K562 (cell line): ENCODE results near the gene SYT3. TPM values are rescaled to one million over a fixed set of nuclear protein-coding genes. Genes with fewer than 3 reads are reported as not detected.

Source experiments
- BACH1 ChIP-seq: fragments of 200-800 bp; sonication (Bioruptor generic); IDR thresholded peaks from 2 replicates; pipeline ENCODE4 v1.6.1; 2016; ENCODE audit warnings: missing genetic modification characterization, missing compliant biosample characterization
- CBFB ChIP-seq: sonication (generic); formaldehyde crosslinking; IDR thresholded peaks from 2 replicates; pipeline ENCODE4 v1.4.0; 2020; ENCODE audit warnings: mild to moderate bottlenecking, missing genetic modification reagents
- GABPA ChIP-seq: fragments of 200-800 bp; sonication (Bioruptor generic); conservative IDR thresholded peaks from 2 replicates; pipeline ENCODE4 v1.6.1; 2016; ENCODE audit warnings: low read depth, missing genetic modification characterization, missing compliant biosample characterization
- HDAC2 ChIP-seq: fragments of 450-650 bp; IDR thresholded peaks from 2 replicates; pipeline ENCODE4 v1.6.1; 2016; ENCODE audit warnings: mild to moderate bottlenecking
- JUN ChIP-seq, 2 experiments: sonication (generic) in 1 of 2; formaldehyde crosslinking in 1 of 2; IDR thresholded peaks; 2 replicates each; pipeline versions ENCODE4 v1.6.1 to v1.8.0; 2012 to 2022; ENCODE audit warnings: borderline replicate concordance in 2 of 2, mild to moderate bottlenecking in 2 of 2, improper control_type of control experiment in 1 of 2, low read depth in 1 of 2, low read length in 1 of 2, missing genetic modification reagents in 1 of 2
- MIER1 ChIP-seq: fragments of 450-650 bp; IDR thresholded peaks from 2 replicates; pipeline ENCODE4 v1.6.1; 2016; ENCODE audit warnings: antibody characterized with exemption, mild to moderate bottlenecking, low read depth
- MTA2 ChIP-seq: fragments of 450-650 bp; IDR thresholded peaks from 2 replicates; pipeline ENCODE4 v1.6.1; 2016; ENCODE audit warnings: low read depth
- NCOA4 ChIP-seq: fragments of 450-650 bp; IDR thresholded peaks from 2 replicates; pipeline ENCODE4 v1.6.1; 2018; ENCODE audit warnings: mild to moderate bottlenecking; ENCODE audit not compliant: partially characterized antibody
- NR1H2 ChIP-seq: sonication (generic); formaldehyde crosslinking; IDR thresholded peaks from 2 replicates; pipeline ENCODE4 v1.4.0; 2020; ENCODE audit warnings: mild to moderate bottlenecking, missing genetic modification reagents
- PHB2 ChIP-seq: fragments of 450-650 bp; IDR thresholded peaks from 2 replicates; pipeline ENCODE4 v1.6.1; 2017; ENCODE audit warnings: low read depth
- RBM22 ChIP-seq: fragments of 200-400 bp; formaldehyde crosslinking; IDR thresholded peaks from 2 replicates; pipeline ENCODE4 v1.6.1; 2018; ENCODE audit warnings: low read length, low read depth; ENCODE audit not compliant: poor library complexity, severe bottlenecking
- SMARCB1 ChIP-seq: IDR thresholded peaks from 2 replicates; pipeline ENCODE4 v1.6.1; 2011; ENCODE audit warnings: improper control_type of control experiment, low read depth; ENCODE audit not compliant: insufficient read length
- STAT5A ChIP-seq: IDR thresholded peaks from 2 replicates; pipeline ENCODE4 v1.6.1; 2012; ENCODE audit warnings: low read length, inconsistent platforms, borderline replicate concordance
- ZNF41 ChIP-seq: fragments of 250-450 bp; sonication (Bioruptor Pico); conservative IDR thresholded peaks from 2 replicates; pipeline ENCODE4 v1.4.0; 2020; ENCODE audit warnings: mild to moderate bottlenecking
- polyA plus RNA-seq, 8 experiments: library from polyadenylated mRNA; depleted of rRNA in 4 of 8; stranded (reverse) in 5 of 8; unstranded in 3 of 8; fragments of >200 nt; fragmentation: Nextera tagmentation in 2 of 8; fragmentation: Illumina TruSeq in 1 of 8; extraction: Ambion mirVana in 2 of 8; extraction: Trizol in 1 of 8; gene quantifications; 2 replicates each; pipeline versions ENCODE4 v1.2.1 to v1.2.3, GENCODE V29; 2011 to 2014; ENCODE audit warnings: inconsistent platforms in 1 of 8, missing spikeins in 1 of 8
- total RNA-seq, 7 experiments: library from RNA; depleted of rRNA in 6 of 7; stranded (reverse); fragments of >200 nt in 6 of 7; fragmentation: Illumina TruSeq in 2 of 7; extraction: Trizol in 2 of 7; gene quantifications; 2 replicates each; pipeline versions ENCODE4 v1.2.1 to v1.2.3, GENCODE V29; 2011 to 2021; ENCODE audit warnings: low replicate concordance in 1 of 7
- TF ChIP-seq, protein P1 (sequence below): fragments of 250-450 bp; sonication (Bioruptor Pico); IDR thresholded peaks from 2 replicates; pipeline ENCODE4 v1.5.0; 2021; ENCODE audit warnings: mild to moderate bottlenecking, borderline replicate concordance
- TF ChIP-seq, protein P2 (sequence below): fragments of 450-650 bp; formaldehyde crosslinking; IDR thresholded peaks from 2 replicates; pipeline ENCODE4 v1.4.0; 2020; ENCODE audit warnings: mild to moderate bottlenecking, mixed read lengths
- TF ChIP-seq, protein P3 (sequence below): fragments of 250-450 bp; sonication (Bioruptor Pico); IDR thresholded peaks from 2 replicates; pipeline ENCODE4 v1.5.0; 2020; ENCODE audit warnings: mild to moderate bottlenecking, borderline replicate concordance
- TF ChIP-seq, protein P4 (sequence below): sonication (generic); formaldehyde crosslinking; IDR thresholded peaks from 2 replicates; pipeline ENCODE4 v1.8.0; 2023; ENCODE audit warnings: mild to moderate bottlenecking, missing genetic modification reagents
- TF ChIP-seq, protein P5 (sequence below): fragments of 450-650 bp; IDR thresholded peaks from 2 replicates; pipeline ENCODE4 v1.6.1; 2016; ENCODE audit warnings: antibody characterized with exemption
- TF ChIP-seq, protein P6 (sequence below): sonication (generic); formaldehyde crosslinking; IDR thresholded peaks from 2 replicates; pipeline ENCODE4 v1.9.0; 2022; ENCODE audit warnings: mild to moderate bottlenecking, missing genetic modification reagents

The SYT3 gene
- total and polyA plus RNA-seq, 9 of the 15 experiments (the other 6 are each of a cell fraction or from before 2014, with no cell fraction given): 0.36 to 2.0 (median 0.54) TPM; not detected in 2

DNA sequence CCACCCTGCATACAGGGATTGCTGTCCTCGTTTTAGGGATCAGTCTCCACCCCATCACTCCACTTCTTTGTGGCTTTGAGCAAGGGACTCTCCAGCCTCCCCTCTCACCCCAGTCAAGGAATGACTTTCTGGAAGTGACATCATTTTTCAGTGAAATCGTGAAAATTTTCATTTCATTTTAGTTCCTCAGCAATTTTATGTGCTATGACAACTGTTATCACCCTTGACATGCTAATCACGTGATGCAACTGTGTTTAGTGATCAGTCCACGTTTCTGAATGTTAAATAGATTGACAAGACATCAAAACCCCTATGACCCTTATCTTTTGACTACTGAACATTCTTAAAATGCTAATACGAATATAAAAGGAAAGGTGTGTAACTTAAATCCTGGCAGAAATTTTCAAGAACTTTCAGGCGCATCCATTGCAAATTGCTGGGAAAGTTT lies 17.6 kb upstream of the SYT3 start (continued):
- TF ChIP-seq, protein P1, sequence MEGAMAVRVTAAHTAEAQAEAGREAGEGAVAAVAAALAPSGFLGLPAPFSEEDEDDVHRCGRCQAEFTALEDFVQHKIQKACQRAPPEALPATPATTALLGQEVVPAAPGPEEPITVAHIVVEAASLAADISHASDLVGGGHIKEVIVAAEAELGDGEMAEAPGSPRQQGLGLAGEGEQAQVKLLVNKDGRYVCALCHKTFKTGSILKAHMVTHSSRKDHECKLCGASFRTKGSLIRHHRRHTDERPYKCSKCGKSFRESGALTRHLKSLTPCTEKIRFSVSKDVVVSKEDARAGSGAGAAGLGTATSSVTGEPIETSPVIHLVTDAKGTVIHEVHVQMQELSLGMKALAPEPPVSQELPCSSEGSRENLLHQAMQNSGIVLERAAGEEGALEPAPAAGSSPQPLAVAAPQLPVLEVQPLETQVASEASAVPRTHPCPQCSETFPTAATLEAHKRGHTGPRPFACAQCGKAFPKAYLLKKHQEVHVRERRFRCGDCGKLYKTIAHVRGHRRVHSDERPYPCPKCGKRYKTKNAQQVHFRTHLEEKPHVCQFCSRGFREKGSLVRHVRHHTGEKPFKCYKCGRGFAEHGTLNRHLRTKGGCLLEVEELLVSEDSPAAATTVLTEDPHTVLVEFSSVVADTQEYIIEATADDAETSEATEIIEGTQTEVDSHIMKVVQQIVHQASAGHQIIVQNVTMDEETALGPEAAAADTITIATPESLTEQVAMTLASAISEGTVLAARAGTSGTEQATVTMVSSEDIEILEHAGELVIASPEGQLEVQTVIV (CRISPR knock-in tag): no peak
- TF ChIP-seq CBFB (CRISPR knock-in tag): no peak
- TF ChIP-seq MIER1: no peak
- TF ChIP-seq, protein P2, sequence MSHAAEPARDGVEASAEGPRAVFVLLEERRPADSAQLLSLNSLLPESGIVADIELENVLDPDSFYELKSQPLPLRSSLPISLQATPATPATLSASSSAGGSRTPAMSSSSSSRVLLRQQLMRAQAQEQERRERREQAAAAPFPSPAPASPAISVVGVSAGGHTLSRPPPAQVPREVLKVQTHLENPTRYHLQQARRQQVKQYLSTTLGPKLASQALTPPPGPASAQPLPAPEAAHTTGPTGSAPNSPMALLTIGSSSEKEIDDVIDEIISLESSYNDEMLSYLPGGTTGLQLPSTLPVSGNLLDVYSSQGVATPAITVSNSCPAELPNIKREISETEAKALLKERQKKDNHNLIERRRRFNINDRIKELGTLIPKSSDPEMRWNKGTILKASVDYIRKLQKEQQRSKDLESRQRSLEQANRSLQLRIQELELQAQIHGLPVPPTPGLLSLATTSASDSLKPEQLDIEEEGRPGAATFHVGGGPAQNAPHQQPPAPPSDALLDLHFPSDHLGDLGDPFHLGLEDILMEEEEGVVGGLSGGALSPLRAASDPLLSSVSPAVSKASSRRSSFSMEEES: peak; percentile 98
- TF ChIP-seq RBM22: no peak
- peak; percentile 79 for TF ChIP-seq BACH1
- no peak for TF ChIP-seq MTA2
- TF ChIP-seq NCOA4: no peak
- TF ChIP-seq, protein P3, sequence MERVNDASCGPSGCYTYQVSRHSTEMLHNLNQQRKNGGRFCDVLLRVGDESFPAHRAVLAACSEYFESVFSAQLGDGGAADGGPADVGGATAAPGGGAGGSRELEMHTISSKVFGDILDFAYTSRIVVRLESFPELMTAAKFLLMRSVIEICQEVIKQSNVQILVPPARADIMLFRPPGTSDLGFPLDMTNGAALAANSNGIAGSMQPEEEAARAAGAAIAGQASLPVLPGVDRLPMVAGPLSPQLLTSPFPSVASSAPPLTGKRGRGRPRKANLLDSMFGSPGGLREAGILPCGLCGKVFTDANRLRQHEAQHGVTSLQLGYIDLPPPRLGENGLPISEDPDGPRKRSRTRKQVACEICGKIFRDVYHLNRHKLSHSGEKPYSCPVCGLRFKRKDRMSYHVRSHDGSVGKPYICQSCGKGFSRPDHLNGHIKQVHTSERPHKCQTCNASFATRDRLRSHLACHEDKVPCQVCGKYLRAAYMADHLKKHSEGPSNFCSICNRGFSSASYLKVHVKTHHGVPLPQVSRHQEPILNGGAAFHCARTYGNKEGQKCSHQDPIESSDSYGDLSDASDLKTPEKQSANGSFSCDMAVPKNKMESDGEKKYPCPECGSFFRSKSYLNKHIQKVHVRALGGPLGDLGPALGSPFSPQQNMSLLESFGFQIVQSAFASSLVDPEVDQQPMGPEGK (CRISPR knock-in tag): no peak
- no peak for TF ChIP-seq STAT5A
- TF ChIP-seq HDAC2: no peak
- TF ChIP-seq NR1H2 (CRISPR knock-in tag): no peak
- TF ChIP-seq, protein P4, sequence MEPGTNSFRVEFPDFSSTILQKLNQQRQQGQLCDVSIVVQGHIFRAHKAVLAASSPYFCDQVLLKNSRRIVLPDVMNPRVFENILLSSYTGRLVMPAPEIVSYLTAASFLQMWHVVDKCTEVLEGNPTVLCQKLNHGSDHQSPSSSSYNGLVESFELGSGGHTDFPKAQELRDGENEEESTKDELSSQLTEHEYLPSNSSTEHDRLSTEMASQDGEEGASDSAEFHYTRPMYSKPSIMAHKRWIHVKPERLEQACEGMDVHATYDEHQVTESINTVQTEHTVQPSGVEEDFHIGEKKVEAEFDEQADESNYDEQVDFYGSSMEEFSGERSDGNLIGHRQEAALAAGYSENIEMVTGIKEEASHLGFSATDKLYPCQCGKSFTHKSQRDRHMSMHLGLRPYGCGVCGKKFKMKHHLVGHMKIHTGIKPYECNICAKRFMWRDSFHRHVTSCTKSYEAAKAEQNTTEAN (CRISPR knock-in tag): no peak
- TF ChIP-seq SMARCB1: no peak
- no peak for TF ChIP-seq JUN (IDR thresholded peaks at IDR 0.05; ENCODE audit: borderline replicate concordance, low read depth, low read length)
- TF ChIP-seq JUN (CRISPR knock-in tag; IDR thresholded peaks at IDR 0.05; ENCODE audit: borderline replicate concordance): no peak
- no peak for TF ChIP-seq GABPA
- TF ChIP-seq, protein P5, sequence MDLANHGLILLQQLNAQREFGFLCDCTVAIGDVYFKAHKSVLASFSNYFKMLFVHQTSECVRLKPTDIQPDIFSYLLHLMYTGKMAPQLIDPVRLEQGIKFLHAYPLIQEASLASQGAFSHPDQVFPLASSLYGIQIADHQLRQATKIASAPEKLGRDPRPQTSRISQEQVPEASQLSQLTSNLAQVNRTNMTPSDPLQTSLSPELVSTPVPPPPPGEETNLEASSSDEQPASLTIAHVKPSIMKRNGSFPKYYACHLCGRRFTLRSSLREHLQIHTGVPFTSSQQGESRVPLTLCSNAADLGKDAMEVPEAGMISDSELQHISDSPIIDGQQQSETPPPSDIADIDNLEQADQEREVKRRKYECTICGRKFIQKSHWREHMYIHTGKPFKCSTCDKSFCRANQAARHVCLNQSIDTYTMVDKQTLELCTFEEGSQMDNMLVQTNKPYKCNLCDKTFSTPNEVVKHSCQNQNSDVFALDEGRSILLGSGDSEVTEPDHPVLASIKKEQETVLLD: no peak
- TF ChIP-seq ZNF41 (CRISPR knock-in tag): no peak
- TF ChIP-seq, protein P6, sequence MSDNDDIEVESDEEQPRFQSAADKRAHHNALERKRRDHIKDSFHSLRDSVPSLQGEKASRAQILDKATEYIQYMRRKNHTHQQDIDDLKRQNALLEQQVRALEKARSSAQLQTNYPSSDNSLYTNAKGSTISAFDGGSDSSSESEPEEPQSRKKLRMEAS (CRISPR knock-in tag): no peak
- TF ChIP-seq PHB2: no peak
